Measurements from ENCODE around the gene ZFC3H1.

ZFC3H1 gene, protein sequence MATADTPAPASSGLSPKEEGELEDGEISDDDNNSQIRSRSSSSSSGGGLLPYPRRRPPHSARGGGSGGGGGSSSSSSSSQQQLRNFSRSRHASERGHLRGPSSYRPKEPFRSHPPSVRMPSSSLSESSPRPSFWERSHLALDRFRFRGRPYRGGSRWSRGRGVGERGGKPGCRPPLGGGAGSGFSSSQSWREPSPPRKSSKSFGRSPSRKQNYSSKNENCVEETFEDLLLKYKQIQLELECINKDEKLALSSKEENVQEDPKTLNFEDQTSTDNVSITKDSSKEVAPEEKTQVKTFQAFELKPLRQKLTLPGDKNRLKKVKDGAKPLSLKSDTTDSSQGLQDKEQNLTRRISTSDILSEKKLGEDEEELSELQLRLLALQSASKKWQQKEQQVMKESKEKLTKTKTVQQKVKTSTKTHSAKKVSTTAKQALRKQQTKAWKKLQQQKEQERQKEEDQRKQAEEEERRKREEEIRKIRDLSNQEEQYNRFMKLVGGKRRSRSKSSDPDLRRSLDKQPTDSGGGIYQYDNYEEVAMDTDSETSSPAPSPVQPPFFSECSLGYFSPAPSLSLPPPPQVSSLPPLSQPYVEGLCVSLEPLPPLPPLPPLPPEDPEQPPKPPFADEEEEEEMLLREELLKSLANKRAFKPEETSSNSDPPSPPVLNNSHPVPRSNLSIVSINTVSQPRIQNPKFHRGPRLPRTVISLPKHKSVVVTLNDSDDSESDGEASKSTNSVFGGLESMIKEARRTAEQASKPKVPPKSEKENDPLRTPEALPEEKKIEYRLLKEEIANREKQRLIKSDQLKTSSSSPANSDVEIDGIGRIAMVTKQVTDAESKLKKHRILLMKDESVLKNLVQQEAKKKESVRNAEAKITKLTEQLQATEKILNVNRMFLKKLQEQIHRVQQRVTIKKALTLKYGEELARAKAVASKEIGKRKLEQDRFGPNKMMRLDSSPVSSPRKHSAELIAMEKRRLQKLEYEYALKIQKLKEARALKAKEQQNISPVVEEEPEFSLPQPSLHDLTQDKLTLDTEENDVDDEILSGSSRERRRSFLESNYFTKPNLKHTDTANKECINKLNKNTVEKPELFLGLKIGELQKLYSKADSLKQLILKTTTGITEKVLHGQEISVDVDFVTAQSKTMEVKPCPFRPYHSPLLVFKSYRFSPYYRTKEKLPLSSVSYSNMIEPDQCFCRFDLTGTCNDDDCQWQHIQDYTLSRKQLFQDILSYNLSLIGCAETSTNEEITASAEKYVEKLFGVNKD (N-terminal part only)

DNA sequence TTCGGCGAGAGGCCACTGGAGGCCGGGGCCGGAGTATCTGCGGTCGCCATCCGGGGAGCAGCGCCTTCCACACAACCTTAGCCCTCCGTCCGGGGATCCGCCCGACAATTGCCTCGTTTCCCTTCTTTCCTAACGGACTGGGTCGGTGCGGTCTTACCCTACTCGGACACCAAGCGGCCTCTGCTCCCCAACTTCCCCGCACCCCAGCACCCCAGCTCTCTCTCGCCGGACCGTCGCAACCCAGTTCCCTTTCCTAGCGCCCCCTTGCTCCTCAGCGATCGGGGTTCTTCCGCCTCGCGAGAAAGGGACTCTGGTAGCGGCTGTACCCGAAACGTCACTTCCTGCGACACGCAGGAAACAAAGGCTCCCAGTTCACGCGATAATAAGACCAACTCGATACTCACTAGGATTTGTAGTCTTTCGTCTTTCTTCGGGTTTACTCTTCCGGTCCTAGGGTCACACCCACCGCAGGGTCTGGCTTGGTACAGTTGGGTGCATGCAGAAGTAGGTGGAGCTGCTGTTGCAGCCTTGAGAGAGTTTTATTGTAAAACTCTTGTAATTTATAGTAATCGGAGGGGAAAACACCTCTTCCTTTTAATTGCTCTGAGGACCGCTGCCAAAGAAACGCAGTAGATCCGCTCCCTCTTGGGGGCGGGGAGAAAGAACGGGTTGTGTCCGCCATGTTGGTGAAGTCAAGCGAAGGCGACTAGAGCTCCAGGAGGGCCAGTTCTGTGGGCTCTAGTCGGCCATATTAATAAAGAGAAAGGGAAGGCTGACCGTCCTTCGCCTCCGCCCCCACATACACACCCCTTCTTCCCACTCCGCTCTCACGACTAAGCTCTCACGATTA lies at the start of gene ZFC3H1, which contains the start of gene THAP2:
TSS of gene ZFC3H1 (minus strand) at position 288 of the 850 bp plus-strand sequence. CDS start at position 50, 238 bp downstream.
TSS of gene THAP2 (plus strand) at position 741 of the 850 bp plus-strand sequence. CDS start 209 bp downstream, outside the sequence.
- H3K4me3 ChIP-seq (replicated peaks in 1 of 2; ENCODE audit: low read depth in 2 of 2, low read length in 2 of 2): peak within 1 kb of the TSS; percentile 86 to 95
- TF ChIP-seq, protein P1, sequence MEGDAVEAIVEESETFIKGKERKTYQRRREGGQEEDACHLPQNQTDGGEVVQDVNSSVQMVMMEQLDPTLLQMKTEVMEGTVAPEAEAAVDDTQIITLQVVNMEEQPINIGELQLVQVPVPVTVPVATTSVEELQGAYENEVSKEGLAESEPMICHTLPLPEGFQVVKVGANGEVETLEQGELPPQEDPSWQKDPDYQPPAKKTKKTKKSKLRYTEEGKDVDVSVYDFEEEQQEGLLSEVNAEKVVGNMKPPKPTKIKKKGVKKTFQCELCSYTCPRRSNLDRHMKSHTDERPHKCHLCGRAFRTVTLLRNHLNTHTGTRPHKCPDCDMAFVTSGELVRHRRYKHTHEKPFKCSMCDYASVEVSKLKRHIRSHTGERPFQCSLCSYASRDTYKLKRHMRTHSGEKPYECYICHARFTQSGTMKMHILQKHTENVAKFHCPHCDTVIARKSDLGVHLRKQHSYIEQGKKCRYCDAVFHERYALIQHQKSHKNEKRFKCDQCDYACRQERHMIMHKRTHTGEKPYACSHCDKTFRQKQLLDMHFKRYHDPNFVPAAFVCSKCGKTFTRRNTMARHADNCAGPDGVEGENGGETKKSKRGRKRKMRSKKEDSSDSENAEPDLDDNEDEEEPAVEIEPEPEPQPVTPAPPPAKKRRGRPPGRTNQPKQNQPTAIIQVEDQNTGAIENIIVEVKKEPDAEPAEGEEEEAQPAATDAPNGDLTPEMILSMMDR (IDR thresholded peaks at IDR 0.05; ENCODE audit: low read depth, low read length): peak; percentile 15
- DNase-seq (ENCODE audit: low read depth in 2 of 2): peak; percentile 99 to 100

- H3K4me3 ChIP-seq (replicated peaks in 1 of 2; ENCODE audit: low read depth in 2 of 2, low read length in 2 of 2): no peak overlapping the region
- TF ChIP-seq, protein P1 (IDR thresholded peaks at IDR 0.05; ENCODE audit: low read depth, low read length): no peak
- DNase-seq (ENCODE audit: low read depth in 2 of 2): peak; percentile 60 to 94
Measured at GRCh38 chr12:71710276-71711125, 46.9 kb upstream of the ZFC3H1 start.

DNA sequence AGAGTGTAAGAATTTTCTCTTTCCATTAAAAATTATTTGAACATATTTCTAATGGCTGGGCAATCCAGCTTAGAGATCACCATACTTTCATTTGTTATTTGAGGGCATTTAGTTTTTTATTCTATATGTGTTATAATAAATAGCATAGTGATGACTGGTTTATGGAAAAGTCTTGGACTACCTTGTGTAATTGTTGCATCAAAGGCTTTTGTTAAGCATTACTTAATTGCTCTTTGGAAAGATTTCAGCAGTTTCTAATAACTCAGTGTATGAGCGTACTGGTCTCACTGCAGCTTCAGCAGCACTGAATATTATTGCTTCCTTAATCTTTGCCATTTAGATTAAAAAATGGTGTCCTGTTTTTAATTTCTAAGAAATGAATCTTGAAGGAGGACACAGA lies 45.0 kb upstream of the ZFC3H1 start:
- no peak overlapping the region for H3K4me3 ChIP-seq (replicated peaks in 1 of 2; ENCODE audit: low read depth in 2 of 2, low read length in 2 of 2)
- TF ChIP-seq, protein P1 (IDR thresholded peaks at IDR 0.05; ENCODE audit: low read depth, low read length): no peak
- DNase-seq (ENCODE audit: low read depth in 2 of 2): peak in 1 of 2 donors; percentile 48

GRCh38 chr12:71704920-71705319 lies 41.3 kb upstream of the ZFC3H1 start:
- TF ChIP-seq, protein P1 (IDR thresholded peaks at IDR 0.05; ENCODE audit: low read depth, low read length): no peak
- DNase-seq (ENCODE audit: low read depth in 2 of 2): no peak
- H3K4me3 ChIP-seq (replicated peaks in 1 of 2; ENCODE audit: low read depth in 2 of 2, low read length in 2 of 2): no peak overlapping the region

- no peak for DNase-seq (ENCODE audit: low read depth in 2 of 2)
- TF ChIP-seq, protein P1 (IDR thresholded peaks at IDR 0.05; ENCODE audit: low read depth, low read length): no peak
- H3K4me3 ChIP-seq (replicated peaks in 1 of 2; ENCODE audit: low read depth in 2 of 2, low read length in 2 of 2): no peak overlapping the region
Measured at GRCh38 chr12:71703206-71703605, 39.6 kb upstream of the ZFC3H1 start.

All from cardiac fibroblast (primary cell).